Measurements from ENCODE around the gene KRTAP3-2. TPM values are rescaled to one million over a fixed set of nuclear protein-coding genes. Genes with fewer than 3 reads are reported as not detected.

The KRTAP3-2 gene
- total and polyA plus RNA-seq, 2 donors (not counting 1 experiment from before 2014, with no cell fraction given) = not detected

GRCh38 chr17:40978575-40979151 lies 21.0 kb downstream of the KRTAP3-2 start:
- ATAC-seq (ENCODE audit: low read depth) = no peak
- H3K4me2 ChIP-seq (replicated peaks; ENCODE audit: low read depth, low read length, poor library complexity, severe bottlenecking) = no peak overlapping the region
- no peak for DNase-seq
- no peak overlapping the region for H3K9ac ChIP-seq (ENCODE audit: low read length)
- 89% methylated on average over 13 of the region's 13 CpGs for WGBS (ENCODE audit: insufficient coverage)
- H3K4me3 ChIP-seq (ENCODE audit: control extremely low read depth in 1 of 5, extremely low read depth in 1 of 5, insufficient read depth in 1 of 5, low read depth in 2 of 5, low read length in 4 of 5) = no peak overlapping the region
- no peaks in the 10 kb centered on the region for H4K20me1 ChIP-seq (ENCODE audit: control insufficient read depth, insufficient read depth, low read length, poor library complexity, severe bottlenecking)
- H3K79me2 ChIP-seq (ENCODE audit: control insufficient read depth, insufficient read depth, low read length) = no peaks in the 10 kb centered on the region
- no peak overlapping the region for H2AFZ ChIP-seq (ENCODE audit: insufficient read depth, low read depth, low read length, poor library complexity, severe bottlenecking)
- H3K36me3 ChIP-seq (replicated peaks in 1 of 2; ENCODE audit: control extremely low read depth in 1 of 2, control insufficient read depth in 1 of 2, extremely low read depth in 1 of 2, insufficient read depth in 2 of 2, low read length in 1 of 2) = no peaks in the 10 kb centered on the region
- Mint-ChIP-seq H3K4me3 (no peak overlapping the region), H3K9me3 (ENCODE audit: insufficient read depth) (no peaks in the 10 kb centered on the region), H3K27me3 (peaks cover 39% of the 10 kb centered on the region), H3K4me1 (no peaks in the 10 kb centered on the region), H3K27ac (no peak overlapping the region)
- ChIA-PET POLR2A (no interaction called here), CTCF (no interaction called here)
- no peak overlapping the region for H3K27ac ChIP-seq (ENCODE audit: low read length in 2 of 2)
- intact Hi-C loops (cut with micrococcal nuclease) = no loop called here
- no peaks in the 10 kb centered on the region for H3K4me1 ChIP-seq (ENCODE audit: control insufficient read depth in 2 of 2, insufficient read depth in 2 of 2, low read length in 2 of 2)
- TF ChIP-seq CTCF (IDR thresholded peaks at IDR 0.05) (no peak), EZH2 (IDR thresholded peaks at IDR 0.05; ENCODE audit: borderline replicate concordance, insufficient read depth, low read depth, low read length, poor library complexity, severe bottlenecking) (no peak)
- no peaks in the 10 kb centered on the region for H3K9me3 ChIP-seq (ENCODE audit: control extremely low read depth in 1 of 3, control insufficient read depth in 2 of 3, insufficient read depth in 1 of 3, low read length in 2 of 3)
- H3K27me3 ChIP-seq (replicated peaks in 1 of 4; ENCODE audit: control extremely low read depth in 1 of 4, control insufficient read depth in 3 of 4, insufficient read depth in 4 of 4, low read length in 3 of 4) = peaks cover 0 to 19% (median 10%) of the 10 kb centered on the region in 4 experiments

GRCh38 chr17:40975516-40975915 lies 24.2 kb downstream of the KRTAP3-2 start:
- H3K9me3 ChIP-seq (ENCODE audit: control extremely low read depth in 1 of 3, control insufficient read depth in 2 of 3, insufficient read depth in 1 of 3, low read length in 2 of 3) = no peaks in the 10 kb centered on the region
- no peaks in the 10 kb centered on the region for H4K20me1 ChIP-seq (ENCODE audit: control insufficient read depth, insufficient read depth, low read length, poor library complexity, severe bottlenecking)
- H3K4me1 ChIP-seq (ENCODE audit: control insufficient read depth in 2 of 2, insufficient read depth in 2 of 2, low read length in 2 of 2) = no peaks in the 10 kb centered on the region
- intact Hi-C loops (cut with micrococcal nuclease) = no loop called here
- no peak overlapping the region for H3K4me3 ChIP-seq (ENCODE audit: control extremely low read depth in 1 of 5, extremely low read depth in 1 of 5, insufficient read depth in 1 of 5, low read depth in 2 of 5, low read length in 4 of 5)
- ChIA-PET POLR2A (no interaction called here), CTCF (no interaction called here)
- Mint-ChIP-seq H3K9me3 (ENCODE audit: insufficient read depth) (no peaks in the 10 kb centered on the region), H3K4me3 (no peak overlapping the region), H3K27me3 (peaks cover 35% of the 10 kb centered on the region), H3K27ac (no peak overlapping the region), H3K4me1 (no peaks in the 10 kb centered on the region)
- DNase-seq = no peak
- H3K27me3 ChIP-seq (replicated peaks in 1 of 4; ENCODE audit: control extremely low read depth in 1 of 4, control insufficient read depth in 3 of 4, insufficient read depth in 4 of 4, low read length in 3 of 4) = peaks cover 0 to 14% (median 9%) of the 10 kb centered on the region in 4 experiments
- no peaks in the 10 kb centered on the region for H3K79me2 ChIP-seq (ENCODE audit: control insufficient read depth, insufficient read depth, low read length)
- no peak overlapping the region for H3K4me2 ChIP-seq (replicated peaks; ENCODE audit: low read depth, low read length, poor library complexity, severe bottlenecking)
- H3K27ac ChIP-seq (ENCODE audit: low read length in 2 of 2) = no peak overlapping the region
- TF ChIP-seq EZH2 (IDR thresholded peaks at IDR 0.05; ENCODE audit: borderline replicate concordance, insufficient read depth, low read depth, low read length, poor library complexity, severe bottlenecking) = no peak
- TF ChIP-seq CTCF (IDR thresholded peaks at IDR 0.05) = no peak
- no peak for ATAC-seq (ENCODE audit: low read depth)
- no peaks in the 10 kb centered on the region for H3K36me3 ChIP-seq (replicated peaks in 1 of 2; ENCODE audit: control extremely low read depth in 1 of 2, control insufficient read depth in 1 of 2, extremely low read depth in 1 of 2, insufficient read depth in 2 of 2, low read length in 1 of 2)
- H3K9ac ChIP-seq (ENCODE audit: low read length) = no peak overlapping the region
- H2AFZ ChIP-seq (ENCODE audit: insufficient read depth, low read depth, low read length, poor library complexity, severe bottlenecking) = no peak overlapping the region

All from B cell (primary cell).